Measurements from ENCODE around the gene RSPH9. TPM values are rescaled to one million over a fixed set of nuclear protein-coding genes. Genes with fewer than 3 reads are reported as not detected.

Gene RSPH9
- total and polyA plus RNA-seq, 2 donors (not counting 3 experiments of a cell fraction or from before 2014, with no cell fraction given): 0.18 to 0.27 TPM

GRCh38 chr6:43623880-43624785, 20.7 kb upstream of the RSPH9 start:
- Histone ChIP-seq H3K4me3 (replicated peaks in 1 of 3; ENCODE audit: insufficient read depth in 1 of 3, low read depth in 1 of 3, low read length in 3 of 3) (no peak overlapping the region), H3K9me1 (replicated peaks; ENCODE audit: control insufficient read depth, extremely low read depth, insufficient read depth, low read length) (no peaks in the 10 kb centered on the region), H3K9ac (replicated peaks; ENCODE audit: extremely low read depth, insufficient read depth, low read length) (no peak overlapping the region), H4K20me1 (replicated peaks; ENCODE audit: control insufficient read depth, extremely low read depth, insufficient read depth, low read length) (no peaks in the 10 kb centered on the region), H3K79me2 (ENCODE audit: control insufficient read depth, insufficient read depth, low read length) (peaks cover 27% of the 10 kb centered on the region), H3K4me2 (ENCODE audit: insufficient read depth, low read length) (no peak overlapping the region), H3K9me3 (replicated peaks; ENCODE audit: control insufficient read depth, insufficient read depth, low read length) (no peaks in the 10 kb centered on the region), H3K4me1 (ENCODE audit: control insufficient read depth, extremely low read depth, insufficient read depth, low read length) (peaks cover 20% of the 10 kb centered on the region), H3K27me3 (ENCODE audit: control insufficient read depth in 2 of 2, insufficient read depth in 2 of 2, low read length in 2 of 2) (no peaks in the 10 kb centered on the region), H3K36me3 (ENCODE audit: control insufficient read depth in 2 of 2, extremely low read depth in 1 of 2, insufficient read depth in 2 of 2, low read length in 2 of 2) (peaks cover 16 to 45% of the 10 kb centered on the region in 2 experiments), H2AFZ (ENCODE audit: low read depth, low read length) (no peak overlapping the region), H3K27ac (ENCODE audit: insufficient read depth, low read depth, low read length) (no peak overlapping the region)
- FAIRE-seq: no peak
- dilution Hi-C loops (cut with MboI; ENCODE audit: extremely low pct_ligation_motif_present, low sequenced_read_pairs) (no loop called here), intact Hi-C loops (cut with micrococcal nuclease) (no loop called here)
- DNase-seq (ENCODE audit: low read depth, low spot score): no peak
- ChIA-PET POLR2A (no interaction called here), CTCF (no interaction called here)
- BruUV-seq (replicated peaks): no TSS peak
- TF ChIP-seq EZH2 (IDR thresholded peaks at IDR 0.05; ENCODE audit: borderline replicate concordance, low read depth, low read length, severe bottlenecking) (no peak), MYC (IDR thresholded peaks at IDR 0.05; ENCODE audit: low read depth, low read length) (no peak), POLR2AphosphoS5 (IDR thresholded peaks at IDR 0.05; ENCODE audit: insufficient read depth, low read depth, low read length) (no peak), POLR2A (IDR thresholded peaks at IDR 0.05; ENCODE audit: low read depth, low read length) (no peak), JUN (IDR thresholded peaks at IDR 0.05; ENCODE audit: borderline replicate concordance, insufficient read depth, insufficient read length, low read depth) (no peak), GATA2 (IDR thresholded peaks at IDR 0.05; ENCODE audit: insufficient read depth, insufficient read length, low read depth, low read length) (no peak)

- H3K9me3 ChIP-seq (replicated peaks; ENCODE audit: control insufficient read depth, insufficient read depth, low read length): no peaks in the 10 kb centered on the region
- no peak overlapping the region for H2AFZ ChIP-seq (ENCODE audit: low read depth, low read length)
- H3K27ac ChIP-seq (ENCODE audit: insufficient read depth, low read depth, low read length): no peak overlapping the region
- H3K4me2 ChIP-seq (ENCODE audit: insufficient read depth, low read length): no peak overlapping the region
- no peaks in the 10 kb centered on the region for H3K27me3 ChIP-seq (ENCODE audit: control insufficient read depth in 2 of 2, insufficient read depth in 2 of 2, low read length in 2 of 2)
- H4K20me1 ChIP-seq (replicated peaks; ENCODE audit: control insufficient read depth, extremely low read depth, insufficient read depth, low read length): no peaks in the 10 kb centered on the region
- CTCF ChIA-PET: no interaction called here
- H3K4me1 ChIP-seq (ENCODE audit: control insufficient read depth, extremely low read depth, insufficient read depth, low read length): peaks cover 22% of the 10 kb centered on the region
- POLR2A ChIA-PET: no interaction called here
- H3K36me3 ChIP-seq (ENCODE audit: control insufficient read depth in 2 of 2, extremely low read depth in 1 of 2, insufficient read depth in 2 of 2, low read length in 2 of 2): peaks cover 16 to 42% of the 10 kb centered on the region in 2 experiments
- FAIRE-seq (no peak), DNase-seq (ENCODE audit: low read depth, low spot score) (no peak)
- no peak overlapping the region for H3K9ac ChIP-seq (replicated peaks; ENCODE audit: extremely low read depth, insufficient read depth, low read length)
- dilution Hi-C loops (cut with MboI; ENCODE audit: extremely low pct_ligation_motif_present, low sequenced_read_pairs) (no loop called here), intact Hi-C loops (cut with micrococcal nuclease) (loop anchor here (5.0 kb wide), 1 partner anchor 198 kb away; the partner anchor contains the start of gene ABCC10)
- peaks cover 27% of the 10 kb centered on the region for H3K79me2 ChIP-seq (ENCODE audit: control insufficient read depth, insufficient read depth, low read length)
- no peak overlapping the region for H3K4me3 ChIP-seq (replicated peaks in 1 of 3; ENCODE audit: insufficient read depth in 1 of 3, low read depth in 1 of 3, low read length in 3 of 3)
- BruUV-seq (replicated peaks): no TSS peak
- H3K9me1 ChIP-seq (replicated peaks; ENCODE audit: control insufficient read depth, extremely low read depth, insufficient read depth, low read length): no peaks in the 10 kb centered on the region
- no peak for TF ChIP-seq GATA2 (IDR thresholded peaks at IDR 0.05; ENCODE audit: insufficient read depth, insufficient read length, low read depth, low read length)
- TF ChIP-seq EZH2 (IDR thresholded peaks at IDR 0.05; ENCODE audit: borderline replicate concordance, low read depth, low read length, severe bottlenecking): no peak
- no peak for TF ChIP-seq POLR2A (IDR thresholded peaks at IDR 0.05; ENCODE audit: low read depth, low read length)
- TF ChIP-seq FOS (IDR thresholded peaks at IDR 0.05; ENCODE audit: borderline replicate concordance, insufficient read depth, low read length): no peak
- TF ChIP-seq MAX (IDR thresholded peaks at IDR 0.05; ENCODE audit: insufficient read depth, insufficient read length): no peak
- TF ChIP-seq JUN (IDR thresholded peaks at IDR 0.05; ENCODE audit: borderline replicate concordance, insufficient read depth, insufficient read length, low read depth): no peak
- no peak for TF ChIP-seq POLR2AphosphoS5 (IDR thresholded peaks at IDR 0.05; ENCODE audit: insufficient read depth, low read depth, low read length)
- no peak for TF ChIP-seq CTCF (IDR thresholded peaks at IDR 0.05; ENCODE audit: extremely low read depth in 1 of 2, insufficient read depth in 1 of 2, low read depth in 1 of 2, low read length in 2 of 2)
- no peak for TF ChIP-seq MYC (IDR thresholded peaks at IDR 0.05; ENCODE audit: low read depth, low read length)
These were observed 20.0 kb upstream of the RSPH9 start for GRCh38 chr6:43624786-43625288.

All from endothelial cell of umbilical vein (primary cell).